Esophagus muscularis mucosa (tissue), 4 donors: ENCODE results near the gene ARMC2. TPM values are rescaled to one million over a fixed set of nuclear protein-coding genes. Genes with fewer than 3 reads are reported as not detected.

Source experiments
- DNase-seq: peaks from one replicate; pipeline ENCODE4 v3.0.0-alpha.2; 2017; ENCODE audit errors: extremely low spot score
- H3K27ac ChIP-seq, 4 donors: fragments of 200-600 bp; sonication (generic); replicated peaks in 1 of 4; 1 replicate in 3 of 4; 2 replicates in 1 of 4; pipeline ENCODE4 v1.5.1; 2016 to 2019; ENCODE audit warnings: mild to moderate bottlenecking in 1 of 4
- H3K27me3 ChIP-seq, 4 donors: fragments of 200-600 bp; sonication (generic); one replicate each; pipeline versions ENCODE4 v1.5.1 to v1.6.0; 2016 to 2019
- H3K36me3 ChIP-seq, 4 donors: fragments of 200-600 bp; sonication (generic); one replicate each; pipeline ENCODE4 v1.5.1; 2016 to 2019
- H3K4me1 ChIP-seq, 4 donors: fragments of 200-600 bp; sonication (generic); one replicate each; pipeline ENCODE4 v1.5.1; 2016 to 2019
- H3K4me3 ChIP-seq, 4 donors: fragments of 200-600 bp; sonication (generic); 1 replicate in 2 of 4; 2 replicates in 2 of 4; pipeline ENCODE4 v1.5.1; 2016 to 2019; ENCODE audit warnings: mild to moderate bottlenecking in 4 of 4, moderate library complexity in 1 of 4
- H3K9me3 ChIP-seq, 4 donors: fragments of 200-600 bp; sonication (generic); 1 replicate in 3 of 4; 2 replicates in 1 of 4; pipeline ENCODE4 v1.5.1; 2016 to 2019
- CTCF ChIP-seq, 3 experiments: fragments of 200-600 bp in 2 of 3; fragments of 450-650 bp in 1 of 3; sonication (generic) in 2 of 3; IDR thresholded peaks; one replicate each; pipeline ENCODE4 v1.5.1; 2017 to 2019; ENCODE audit warnings: antibody characterized with exemption in 3 of 3, mild to moderate bottlenecking in 2 of 3, moderate library complexity in 1 of 3
- EP300 ChIP-seq: sonication (generic); formaldehyde crosslinking; IDR thresholded peaks from one replicate; pipeline ENCODE4 v1.6.1; 2017; ENCODE audit warnings: antibody characterized with exemption
- POLR2A ChIP-seq: fragments of 450-650 bp; IDR thresholded peaks from one replicate; pipeline ENCODE4 v1.6.1; 2017; ENCODE audit warnings: antibody characterized with exemption, moderate library complexity, mild to moderate bottlenecking, low read depth
- POLR2AphosphoS5 ChIP-seq, 2 donors: sonication (generic); formaldehyde crosslinking; IDR thresholded peaks; one replicate each; pipeline ENCODE4 v1.6.1; 2017; ENCODE audit warnings: antibody characterized with exemption in 2 of 2
- WGBS: methylation state at CpG from one replicate; pipeline ENCODE4 v1.1.5; 2018; 5-methylcytosine and 5-hydroxymethylcytosine counted together
- intact Hi-C: fragments of 100-400 bp; cut with DNase I; formaldehyde crosslinking; loops from one replicate; pipeline ENCODE4 v1.15.1; 2023
- total RNA-seq, 4 donors: library from RNA; depleted of rRNA; stranded (reverse); fragments of >200 nt; gene quantifications; one replicate each; pipeline versions ENCODE4 v1.1.0 to v1.2.1, GENCODE V29; 2016

ARMC2 gene
- total RNA-seq, 4 donors from 2014 or later = 2.1 to 5.1 (median 3.2) TPM

- peaks cover 8 to 26% (median 18%) of the 10 kb centered on the region in 4 donors for H3K36me3 ChIP-seq
- 93% methylated on average over 10 of the region's 10 CpGs for WGBS
- no peak for TF ChIP-seq EP300
- no peak for TF ChIP-seq CTCF (IDR thresholded peaks at IDR 0.05)
- TF ChIP-seq POLR2A = no peak
- TF ChIP-seq POLR2AphosphoS5 (IDR thresholded peaks at IDR 0.05) = no peak
- H3K27ac ChIP-seq = no peak overlapping the region
- H3K4me3 ChIP-seq = no peak overlapping the region
- H3K27me3 ChIP-seq = no peaks in the 10 kb centered on the region
- intact Hi-C loops = no loop called here
- H3K4me1 ChIP-seq = peaks cover 0 to 5% (median 0%) of the 10 kb centered on the region in 4 donors
- DNase-seq = no peak
- peaks cover 0 to 2% (median under 1%) of the 10 kb centered on the region in 4 donors for H3K9me3 ChIP-seq
Observed at GRCh38 chr6:108982154-108983113, 134.2 kb downstream of the ARMC2 start.

GRCh38 chr6:108983151-108983550 is 134.9 kb downstream of the ARMC2 start:
- Histone ChIP-seq H3K36me3 (peaks cover 8 to 33% (median 25%) of the 10 kb centered on the region in 4 donors), H3K27ac (no peak overlapping the region), H3K4me1 (peaks cover under 1 to 12% (median 4%) of the 10 kb centered on the region in 4 donors), H3K9me3 (no peaks in the 10 kb centered on the region), H3K4me3 (no peak overlapping the region), H3K27me3 (no peaks in the 10 kb centered on the region)
- no peak for DNase-seq
- intact Hi-C loops = no loop called here
- 89% methylated on average over 1 of the region's 1 CpG for WGBS
- TF ChIP-seq EP300 (no peak), POLR2AphosphoS5 (IDR thresholded peaks at IDR 0.05) (no peak), CTCF (IDR thresholded peaks at IDR 0.05) (no peak), POLR2A (no peak)

- intact Hi-C loops = no loop called here
- Histone ChIP-seq H3K36me3 (peaks cover 14 to 55% (median 45%) of the 10 kb centered on the region in 4 donors), H3K4me3 (no peak overlapping the region), H3K27ac (no peak overlapping the region), H3K4me1 (peaks cover 10 to 17% (median 14%) of the 10 kb centered on the region in 4 donors), H3K27me3 (no peaks in the 10 kb centered on the region), H3K9me3 (no peaks in the 10 kb centered on the region)
- no peak for DNase-seq
- TF ChIP-seq POLR2AphosphoS5 (IDR thresholded peaks at IDR 0.05) (no peak), EP300 (no peak), CTCF (IDR thresholded peaks at IDR 0.05) (no peak), POLR2A (no peak)
Observed at GRCh38 chr6:108985301-108985700, 137.1 kb downstream of the ARMC2 start.

GRCh38 chr6:108987156-108987555 is 138.9 kb downstream of the ARMC2 start:
- no peak overlapping the region for H3K27ac ChIP-seq
- no peaks in the 10 kb centered on the region for H3K27me3 ChIP-seq
- no peak for TF ChIP-seq POLR2A
- TF ChIP-seq POLR2AphosphoS5 (IDR thresholded peaks at IDR 0.05) = no peak
- no peak for TF ChIP-seq CTCF (IDR thresholded peaks at IDR 0.05)
- no peak for TF ChIP-seq EP300
- peaks cover 10 to 17% (median 14%) of the 10 kb centered on the region in 4 donors for H3K4me1 ChIP-seq
- no peak for DNase-seq
- peaks cover 22 to 73% (median 63%) of the 10 kb centered on the region in 4 donors for H3K36me3 ChIP-seq
- H3K9me3 ChIP-seq = no peaks in the 10 kb centered on the region
- H3K4me3 ChIP-seq = no peak overlapping the region
- intact Hi-C loops = no loop called here
